Fibroblast of lung (primary cell): ENCODE measurements around the gene SNAP91. TPM values are rescaled to one million over a fixed set of nuclear protein-coding genes. Genes with fewer than 3 reads are reported as not detected.
"Not testable (repeated sequence)": the region's sequence is repeated elsewhere in the genome, so short reads cannot be mapped to it uniquely, and the experiment has no call there.

Source experiments
- DNase-seq, 2 donors: peaks; one replicate each; pipeline versions ENCODE4 v3.0.0 to v3.0.0-alpha.2; 2010; ENCODE audit warnings: low read depth in 2 of 2
- H2AFZ ChIP-seq: 2 replicates; pipeline ENCODE4 v1.5.1; 2012; ENCODE audit warnings: low read length, control low read depth, inconsistent platforms
- H3K27ac ChIP-seq: 2 replicates; pipeline ENCODE4 v1.5.1; 2011; ENCODE audit warnings: low read length, control low read depth; ENCODE audit not compliant: insufficient read depth
- H3K27me3 ChIP-seq: 2 replicates; pipeline ENCODE4 v1.5.1; 2011; ENCODE audit warnings: mild to moderate bottlenecking, low read length; ENCODE audit not compliant: control insufficient read depth, insufficient read depth
- H3K36me3 ChIP-seq: 2 replicates; pipeline ENCODE4 v1.5.1; 2011; ENCODE audit warnings: low read length; ENCODE audit not compliant: control insufficient read depth, insufficient read depth
- H3K4me1 ChIP-seq: 2 replicates; pipeline ENCODE4 v1.5.1; 2011; ENCODE audit warnings: low read length; ENCODE audit not compliant: control insufficient read depth, insufficient read depth; ENCODE audit errors: extremely low read depth
- H3K4me2 ChIP-seq: 2 replicates; pipeline ENCODE4 v1.5.1; 2011; ENCODE audit warnings: low read length, control low read depth; ENCODE audit not compliant: insufficient read depth; ENCODE audit errors: extremely low read depth
- H3K4me3 ChIP-seq, 4 experiments: fragments of 200-600 bp in 1 of 4; sonication (generic) in 1 of 4; replicated peaks in 1 of 4; 2 replicates each; pipeline ENCODE4 v1.5.1; 2011 to 2016; ENCODE audit warnings: low read length in 4 of 4, low read depth in 3 of 4, mild to moderate bottlenecking in 3 of 4, control low read depth in 2 of 4, inconsistent platforms in 1 of 4, mixed read lengths in 1 of 4; ENCODE audit not compliant: insufficient read depth in 1 of 4; ENCODE audit errors: control extremely low read depth in 1 of 4
- H3K79me2 ChIP-seq: 2 replicates; pipeline ENCODE4 v1.5.1; 2012; ENCODE audit warnings: mild to moderate bottlenecking, low read length, inconsistent platforms; ENCODE audit not compliant: control insufficient read depth, insufficient read depth
- H3K9ac ChIP-seq: 2 replicates; pipeline ENCODE4 v1.5.1; 2011; ENCODE audit warnings: mild to moderate bottlenecking, low read length, control low read depth; ENCODE audit not compliant: insufficient read depth
- H3K9me3 ChIP-seq: 2 replicates; pipeline ENCODE4 v1.5.1; 2012; ENCODE audit warnings: low read depth, low read length; ENCODE audit not compliant: control insufficient read depth, insufficient read depth
- H4K20me1 ChIP-seq: 2 replicates; pipeline ENCODE4 v1.5.1; 2011; ENCODE audit warnings: low read length; ENCODE audit not compliant: control insufficient read depth, insufficient read depth; ENCODE audit errors: extremely low read depth
- EZH2 ChIP-seq: IDR thresholded peaks from 2 replicates; pipeline ENCODE4 v1.5.1; 2012; ENCODE audit warnings: low read length, control low read depth, mild to moderate bottlenecking; ENCODE audit errors: missing control alignments
- polyA plus RNA-seq, 2 donors: library from polyadenylated mRNA; depleted of rRNA in 1 of 2; stranded (reverse) in 1 of 2; unstranded in 1 of 2; fragments of >200 nt; gene quantifications; 2 replicates each; pipeline ENCODE4 v1.2.1, GENCODE V29; 2011 to 2012; ENCODE audit warnings: missing spikeins in 1 of 2
- total RNA-seq: library from RNA; depleted of rRNA; stranded (reverse); fragments of >200 nt; gene quantifications from 2 replicates; pipeline ENCODE4 v1.2.1, GENCODE V29; 2014
- TF ChIP-seq, protein P1 (sequence below), 2 donors: IDR thresholded peaks in 1 of 2; conservative IDR thresholded peaks in 1 of 2; 1 replicate in 1 of 2; 2 replicates in 1 of 2; pipeline ENCODE4 v1.5.1; 2011 to 2012; ENCODE audit warnings: low read length in 2 of 2, control low read depth in 1 of 2, inconsistent platforms in 1 of 2, low read depth in 1 of 2, mild to moderate bottlenecking in 1 of 2

The SNAP91 gene
- total and polyA plus RNA-seq, 2 donors (not counting 1 experiment from before 2014, with no cell fraction given): 0.02 to 0.17 TPM

DNA sequence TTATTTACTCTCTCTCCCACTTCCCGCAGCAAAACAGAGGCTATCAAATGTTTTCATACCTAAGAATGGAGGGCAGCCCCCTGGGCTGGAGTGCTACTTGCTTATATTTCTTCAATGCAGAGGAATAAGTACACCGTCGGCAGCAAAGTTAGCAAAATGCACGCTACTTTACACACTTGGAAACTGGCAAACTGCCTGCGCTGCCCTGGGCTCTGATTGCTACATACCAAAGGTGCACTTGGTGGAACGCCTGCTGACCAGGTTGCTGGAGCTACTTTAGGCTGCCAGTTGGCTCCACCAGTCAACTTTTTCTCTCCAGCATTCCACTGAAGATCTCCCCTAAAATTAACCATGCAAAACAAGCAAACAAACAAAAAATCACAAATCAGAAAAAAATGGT is 134.1 kb downstream of the SNAP91 start:
- Histone ChIP-seq H3K9me3 (no peaks in the 10 kb centered on the region), H3K4me2 (no peak overlapping the region), H4K20me1 (no peaks in the 10 kb centered on the region), H3K27ac (no peak overlapping the region), H3K27me3 (no peaks in the 10 kb centered on the region), H3K4me1 (no peaks in the 10 kb centered on the region), H2AFZ (no peak overlapping the region), H3K4me3 (no peak overlapping the region), H3K9ac (no peak overlapping the region), H3K79me2 (no peaks in the 10 kb centered on the region), H3K36me3 (no peaks in the 10 kb centered on the region)
- no peak for DNase-seq
- TF ChIP-seq EZH2: no peak
- TF ChIP-seq, protein P1, sequence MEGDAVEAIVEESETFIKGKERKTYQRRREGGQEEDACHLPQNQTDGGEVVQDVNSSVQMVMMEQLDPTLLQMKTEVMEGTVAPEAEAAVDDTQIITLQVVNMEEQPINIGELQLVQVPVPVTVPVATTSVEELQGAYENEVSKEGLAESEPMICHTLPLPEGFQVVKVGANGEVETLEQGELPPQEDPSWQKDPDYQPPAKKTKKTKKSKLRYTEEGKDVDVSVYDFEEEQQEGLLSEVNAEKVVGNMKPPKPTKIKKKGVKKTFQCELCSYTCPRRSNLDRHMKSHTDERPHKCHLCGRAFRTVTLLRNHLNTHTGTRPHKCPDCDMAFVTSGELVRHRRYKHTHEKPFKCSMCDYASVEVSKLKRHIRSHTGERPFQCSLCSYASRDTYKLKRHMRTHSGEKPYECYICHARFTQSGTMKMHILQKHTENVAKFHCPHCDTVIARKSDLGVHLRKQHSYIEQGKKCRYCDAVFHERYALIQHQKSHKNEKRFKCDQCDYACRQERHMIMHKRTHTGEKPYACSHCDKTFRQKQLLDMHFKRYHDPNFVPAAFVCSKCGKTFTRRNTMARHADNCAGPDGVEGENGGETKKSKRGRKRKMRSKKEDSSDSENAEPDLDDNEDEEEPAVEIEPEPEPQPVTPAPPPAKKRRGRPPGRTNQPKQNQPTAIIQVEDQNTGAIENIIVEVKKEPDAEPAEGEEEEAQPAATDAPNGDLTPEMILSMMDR (conservative IDR thresholded peaks at IDR 0.05 in 1 of 2, IDR thresholded peaks at IDR 0.05 in 1 of 2; ENCODE audit: low read depth in 1 of 2, low read length in 2 of 2): no peak

DNA sequence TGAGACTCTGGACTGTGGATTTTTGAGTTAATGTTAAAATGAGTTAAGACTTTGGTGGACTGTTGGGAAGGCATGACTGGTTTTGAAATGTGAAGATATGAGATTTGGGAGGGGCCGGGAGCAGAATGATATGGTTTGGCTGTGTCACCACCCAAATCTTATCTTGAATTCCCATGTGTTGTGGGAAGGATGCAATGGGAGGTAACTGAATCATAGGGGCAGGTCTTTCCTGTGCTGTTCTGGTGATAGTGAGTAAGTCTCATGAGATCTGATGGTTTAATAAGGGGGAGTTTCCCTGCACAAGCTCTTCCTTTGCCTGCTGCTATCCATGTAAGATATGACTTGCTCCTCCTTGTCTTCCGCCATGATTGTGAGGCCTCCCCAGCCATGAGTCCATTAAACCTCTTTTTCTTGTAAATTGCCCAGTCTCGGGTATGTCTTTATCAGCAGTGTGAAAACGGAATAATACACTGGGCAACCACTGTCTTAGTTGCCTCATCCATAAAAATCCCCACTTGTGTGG is 137.2 kb downstream of the SNAP91 start:
- H2AFZ ChIP-seq, H3K4me2 ChIP-seq, DNase-seq, H3K36me3 ChIP-seq, H3K4me1 ChIP-seq, H3K9me3 ChIP-seq, H3K79me2 ChIP-seq, H4K20me1 ChIP-seq, H3K4me3 ChIP-seq, H3K27me3 ChIP-seq, H3K27ac ChIP-seq, H3K9ac ChIP-seq: not testable (repeated sequence)

DNA sequence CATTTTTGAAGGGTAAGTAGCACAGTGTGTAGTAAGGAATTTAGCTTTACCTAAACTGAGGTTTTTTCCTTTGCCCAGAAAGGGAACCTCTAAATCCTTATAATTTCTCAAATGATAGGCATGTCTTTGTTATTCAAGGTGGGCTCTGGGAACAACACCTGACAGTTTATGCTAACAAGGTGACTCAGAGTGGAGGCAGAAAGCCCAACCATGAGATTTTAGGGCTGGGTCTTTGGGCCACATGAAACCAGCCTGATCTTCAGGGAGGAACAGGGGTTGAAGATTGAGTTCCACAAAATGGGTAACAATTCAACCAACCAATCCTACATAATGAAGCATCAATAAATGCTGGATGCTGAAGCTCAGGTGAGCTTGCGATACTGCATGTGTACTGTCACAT is 149.9 kb downstream of the SNAP91 start:
- H2AFZ ChIP-seq: no peak overlapping the region
- H3K4me2 ChIP-seq: no peak overlapping the region
- no peaks in the 10 kb centered on the region for H3K9me3 ChIP-seq
- H3K4me3 ChIP-seq: no peak overlapping the region
- no peaks in the 10 kb centered on the region for H3K27me3 ChIP-seq
- DNase-seq: no peak
- H3K36me3 ChIP-seq: no peaks in the 10 kb centered on the region
- no peak overlapping the region for H3K27ac ChIP-seq
- no peaks in the 10 kb centered on the region for H3K4me1 ChIP-seq
- no peaks in the 10 kb centered on the region for H4K20me1 ChIP-seq
- TF ChIP-seq, protein P1 (conservative IDR thresholded peaks at IDR 0.05 in 1 of 2, IDR thresholded peaks at IDR 0.05 in 1 of 2; ENCODE audit: low read depth in 1 of 2, low read length in 2 of 2): no peak
- no peak for TF ChIP-seq EZH2
- H3K79me2 ChIP-seq: no peaks in the 10 kb centered on the region
- H3K9ac ChIP-seq: no peak overlapping the region
